ENCODE measurements around the gene CPEB2. TPM values are rescaled to one million over a fixed set of nuclear protein-coding genes. Genes with fewer than 3 reads are reported as not detected.

Gene CPEB2
- total RNA-seq, 6 experiments from 2014 or later = 9.1 to 16.3 (median 12.9) TPM

DNA sequence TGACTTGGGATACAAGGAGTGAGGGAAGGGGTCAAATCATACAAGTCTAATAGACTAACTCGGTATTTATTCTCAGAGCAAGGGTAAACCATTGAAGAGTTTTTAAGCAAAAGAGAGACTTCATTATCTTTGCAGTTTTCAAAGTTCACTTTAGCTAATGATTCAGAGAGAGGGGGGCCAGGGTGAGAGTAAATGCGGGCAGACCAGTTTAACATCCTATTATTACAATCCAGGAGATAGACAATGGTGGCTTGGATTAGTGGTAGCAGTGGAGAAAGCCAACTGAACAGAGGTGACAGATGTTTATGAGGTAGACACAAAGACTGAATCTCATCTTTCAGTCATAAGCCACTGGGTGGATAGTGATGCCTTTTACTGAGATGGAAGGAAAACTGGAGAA is 57.9 kb downstream of the CPEB2 start:
- no peak overlapping the region for H3K4me3 ChIP-seq
- no peak overlapping the region for H3K27ac ChIP-seq
- no peaks in the 10 kb centered on the region for H3K4me1 ChIP-seq
- no peaks in the 10 kb centered on the region for H3K27me3 ChIP-seq
- intact Hi-C loops (cut with DNase I) = no loop called here
- DNase-seq (no peak), ATAC-seq (no peak)
- no peaks in the 10 kb centered on the region for H3K9me3 ChIP-seq
- H3K36me3 ChIP-seq = peaks cover 0 to 46% (median 15%) of the 10 kb centered on the region in 4 donors
- TF ChIP-seq, protein P1, sequence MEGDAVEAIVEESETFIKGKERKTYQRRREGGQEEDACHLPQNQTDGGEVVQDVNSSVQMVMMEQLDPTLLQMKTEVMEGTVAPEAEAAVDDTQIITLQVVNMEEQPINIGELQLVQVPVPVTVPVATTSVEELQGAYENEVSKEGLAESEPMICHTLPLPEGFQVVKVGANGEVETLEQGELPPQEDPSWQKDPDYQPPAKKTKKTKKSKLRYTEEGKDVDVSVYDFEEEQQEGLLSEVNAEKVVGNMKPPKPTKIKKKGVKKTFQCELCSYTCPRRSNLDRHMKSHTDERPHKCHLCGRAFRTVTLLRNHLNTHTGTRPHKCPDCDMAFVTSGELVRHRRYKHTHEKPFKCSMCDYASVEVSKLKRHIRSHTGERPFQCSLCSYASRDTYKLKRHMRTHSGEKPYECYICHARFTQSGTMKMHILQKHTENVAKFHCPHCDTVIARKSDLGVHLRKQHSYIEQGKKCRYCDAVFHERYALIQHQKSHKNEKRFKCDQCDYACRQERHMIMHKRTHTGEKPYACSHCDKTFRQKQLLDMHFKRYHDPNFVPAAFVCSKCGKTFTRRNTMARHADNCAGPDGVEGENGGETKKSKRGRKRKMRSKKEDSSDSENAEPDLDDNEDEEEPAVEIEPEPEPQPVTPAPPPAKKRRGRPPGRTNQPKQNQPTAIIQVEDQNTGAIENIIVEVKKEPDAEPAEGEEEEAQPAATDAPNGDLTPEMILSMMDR (IDR thresholded peaks at IDR 0.05) = no peak
- no peak for TF ChIP-seq POLR2A (IDR thresholded peaks at IDR 0.05)
- WGBS (ENCODE audit: insufficient coverage, low coverage, low lambda C conversion rate, missing lambda C conversion rate) = 100% methylated on average over 2 of the region's 2 CpGs

DNA sequence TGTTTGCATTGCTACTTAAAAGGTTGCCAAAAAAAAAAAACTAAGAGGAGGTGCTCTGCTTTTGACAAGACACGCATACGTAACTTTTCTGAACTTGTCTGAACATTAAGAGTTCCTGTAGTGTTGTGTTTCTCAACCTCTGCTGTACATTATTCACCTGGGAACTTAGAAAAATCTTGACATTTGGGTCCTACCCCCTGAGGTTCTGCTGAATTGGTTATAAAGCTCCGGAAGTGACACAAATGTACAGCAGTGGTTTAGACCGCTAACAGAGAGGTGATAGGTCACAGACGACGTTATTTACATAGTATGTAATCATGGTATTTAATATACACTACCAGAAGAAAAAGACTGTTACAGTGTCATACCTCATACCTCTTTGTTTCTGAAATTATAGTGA is 61.1 kb downstream of the CPEB2 start:
- H3K36me3 ChIP-seq = peaks cover 0 to 51% (median 18%) of the 10 kb centered on the region in 4 donors
- DNase-seq = no peak
- H3K4me3 ChIP-seq = no peak overlapping the region
- no peaks in the 10 kb centered on the region for H3K9me3 ChIP-seq
- no peak for ATAC-seq
- no peaks in the 10 kb centered on the region for H3K4me1 ChIP-seq
- H3K27ac ChIP-seq = no peak overlapping the region
- intact Hi-C loops (cut with DNase I) = no loop called here
- 93% methylated on average over 6 of the region's 6 CpGs for WGBS (ENCODE audit: insufficient coverage, low coverage, low lambda C conversion rate, missing lambda C conversion rate)
- no peaks in the 10 kb centered on the region for H3K27me3 ChIP-seq
- TF ChIP-seq POLR2A (IDR thresholded peaks at IDR 0.05) = no peak
- TF ChIP-seq, protein P1 (IDR thresholded peaks at IDR 0.05) = no peak

- intact Hi-C loops (cut with DNase I) = no loop called here
These were observed 63.2 kb downstream of the CPEB2 start for GRCh38 chr4:15065516-15065915.

GRCh38 chr4:15066140-15066539 is 63.9 kb downstream of the CPEB2 start:
- Histone ChIP-seq H3K4me3 (no peak overlapping the region), H3K27me3 (no peaks in the 10 kb centered on the region), H3K9me3 (no peaks in the 10 kb centered on the region), H3K4me1 (no peaks in the 10 kb centered on the region), H3K36me3 (peaks cover 0 to 27% (median 8%) of the 10 kb centered on the region in 4 donors), H3K27ac (no peak overlapping the region)
- intact Hi-C loops (cut with DNase I) = no loop called here
- TF ChIP-seq, protein P1 (IDR thresholded peaks at IDR 0.05) = no peak
- TF ChIP-seq POLR2A (IDR thresholded peaks at IDR 0.05) = no peak
- WGBS (ENCODE audit: insufficient coverage, low coverage, low lambda C conversion rate, missing lambda C conversion rate) = 95% methylated on average over 3 of the region's 7 CpGs
- no peak for DNase-seq
- no peak for ATAC-seq

More at GRCh38 chr4:15065516-15065915, 63.2 kb downstream of the CPEB2 start:
- H3K4me1 ChIP-seq = no peaks in the 10 kb centered on the region
- H3K27ac ChIP-seq = no peak overlapping the region
- DNase-seq (no peak), ATAC-seq (no peak)
- no peaks in the 10 kb centered on the region for H3K27me3 ChIP-seq
- H3K9me3 ChIP-seq = no peaks in the 10 kb centered on the region
- WGBS (ENCODE audit: insufficient coverage, low coverage, low lambda C conversion rate, missing lambda C conversion rate) = 97% methylated on average over 4 of the region's 5 CpGs
- H3K4me3 ChIP-seq = no peak overlapping the region
- TF ChIP-seq POLR2A (IDR thresholded peaks at IDR 0.05) = no peak
- TF ChIP-seq, protein P1 (IDR thresholded peaks at IDR 0.05) = no peak
- peaks cover 0 to 29% (median 10%) of the 10 kb centered on the region in 4 donors for H3K36me3 ChIP-seq

- Histone ChIP-seq H3K27me3 (no peaks in the 10 kb centered on the region), H3K36me3 (peaks cover 0 to 18% (median 6%) of the 10 kb centered on the region in 4 donors), H3K27ac (no peak overlapping the region), H3K4me3 (no peak overlapping the region), H3K9me3 (no peaks in the 10 kb centered on the region), H3K4me1 (no peaks in the 10 kb centered on the region)
- DNase-seq (no peak), ATAC-seq (no peak)
- intact Hi-C loops (cut with DNase I) = no loop called here
- 96% methylated on average over 1 of the region's 1 CpG for WGBS (ENCODE audit: insufficient coverage, low coverage, low lambda C conversion rate, missing lambda C conversion rate)
- no peak for TF ChIP-seq POLR2A (IDR thresholded peaks at IDR 0.05)
- TF ChIP-seq, protein P1 (IDR thresholded peaks at IDR 0.05) = no peak
These were observed 66.0 kb downstream of the CPEB2 start for GRCh38 chr4:15068298-15068697.
